Measurements from ENCODE around the gene PAFAH1B2. TPM values are rescaled to one million over a fixed set of nuclear protein-coding genes. Genes with fewer than 3 reads are reported as not detected.

PAFAH1B2 gene
- total RNA-seq, 4 donors from 2014 or later = 25.8 to 52.3 (median 35.2) TPM

DNA sequence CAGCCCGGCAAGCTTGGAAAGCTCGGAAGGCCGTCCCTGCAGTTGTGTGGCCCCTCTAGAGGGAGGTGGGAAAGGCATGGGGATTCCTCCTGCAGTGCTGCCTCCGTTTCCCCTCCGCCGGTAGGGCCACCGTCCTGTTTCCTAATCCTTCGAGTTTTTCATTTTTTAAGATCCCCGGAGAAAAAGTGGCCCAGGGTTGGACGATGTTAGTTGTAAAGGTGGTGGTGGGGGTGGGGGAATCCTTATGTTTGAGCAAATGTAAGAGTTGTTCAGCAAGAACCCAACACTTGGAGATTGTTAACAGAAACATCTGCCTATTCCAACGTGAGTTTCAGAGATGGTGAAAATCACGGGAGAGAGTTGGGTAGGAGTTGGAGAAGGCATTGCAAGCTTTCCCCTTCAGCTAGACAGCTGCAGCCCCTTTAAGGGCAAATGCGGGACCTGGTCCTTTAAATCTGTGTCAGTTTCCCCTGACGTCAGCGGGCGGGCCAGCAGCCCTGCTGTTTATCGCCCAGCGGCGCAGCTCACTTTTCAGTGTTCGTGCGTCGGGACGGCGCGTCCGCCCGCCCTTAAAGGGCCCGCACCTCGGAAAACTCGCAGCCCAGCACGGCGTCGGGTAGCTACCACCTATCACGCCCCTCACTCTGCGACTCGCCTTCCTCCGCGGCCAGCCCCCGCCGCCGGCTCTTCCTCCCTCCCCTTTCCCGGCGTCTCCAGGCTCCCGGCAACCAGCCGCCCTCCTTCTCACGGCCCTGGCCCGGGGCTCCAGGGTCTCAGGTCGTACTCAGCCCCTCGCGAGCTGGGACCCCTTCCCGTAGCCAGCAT is 34.3 kb downstream of the PAFAH1B2 start, which contains the start of gene SIDT2:
Gene SIDT2 (plus strand): TSS at position 534 of the 825 bp plus-strand sequence. CDS start 521 bp downstream, outside the sequence.
- Histone ChIP-seq H3K9me3 (no peaks in the 10 kb centered on the region), H3K36me3 (peaks cover 0 to 11% of the 10 kb centered on the region in 2 donors), H3K4me1 (peaks cover 26 to 33% of the 10 kb centered on the region in 2 donors), H3K27me3 (no peaks in the 10 kb centered on the region), H3K4me3 (peak within 1 kb of the TSS; percentile 62 to 98 (median 74)), H3K27ac (peak within 1 kb of the TSS; percentile 88 to 99 (median 89))
- DNase-seq = peak; percentile 91 to 93
- in situ Hi-C loops (cut with MboI; ENCODE audit: low sequenced_read_pairs in 4 of 4) (loop anchor here in 1 of 4 donors (5.0 kb wide), 1 partner anchor 49 kb away; no protein-coding TSS in a partner anchor), intact Hi-C loops (cut with DNase I; ENCODE audit: low total_unique reads) (loop anchor here (1.0 to 10.0 kb wide), 5 partner anchors 34 to 146 kb away; partner anchors contain the start of genes CEP164, PAFAH1B2, PCSK7 and RNF214)
- TF ChIP-seq POLR2A (IDR thresholded peaks at IDR 0.05) = peak; percentile 84 to 95
- TF ChIP-seq, protein P1, sequence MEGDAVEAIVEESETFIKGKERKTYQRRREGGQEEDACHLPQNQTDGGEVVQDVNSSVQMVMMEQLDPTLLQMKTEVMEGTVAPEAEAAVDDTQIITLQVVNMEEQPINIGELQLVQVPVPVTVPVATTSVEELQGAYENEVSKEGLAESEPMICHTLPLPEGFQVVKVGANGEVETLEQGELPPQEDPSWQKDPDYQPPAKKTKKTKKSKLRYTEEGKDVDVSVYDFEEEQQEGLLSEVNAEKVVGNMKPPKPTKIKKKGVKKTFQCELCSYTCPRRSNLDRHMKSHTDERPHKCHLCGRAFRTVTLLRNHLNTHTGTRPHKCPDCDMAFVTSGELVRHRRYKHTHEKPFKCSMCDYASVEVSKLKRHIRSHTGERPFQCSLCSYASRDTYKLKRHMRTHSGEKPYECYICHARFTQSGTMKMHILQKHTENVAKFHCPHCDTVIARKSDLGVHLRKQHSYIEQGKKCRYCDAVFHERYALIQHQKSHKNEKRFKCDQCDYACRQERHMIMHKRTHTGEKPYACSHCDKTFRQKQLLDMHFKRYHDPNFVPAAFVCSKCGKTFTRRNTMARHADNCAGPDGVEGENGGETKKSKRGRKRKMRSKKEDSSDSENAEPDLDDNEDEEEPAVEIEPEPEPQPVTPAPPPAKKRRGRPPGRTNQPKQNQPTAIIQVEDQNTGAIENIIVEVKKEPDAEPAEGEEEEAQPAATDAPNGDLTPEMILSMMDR (IDR thresholded peaks at IDR 0.05 in 4 of 5, conservative IDR thresholded peaks at IDR 0.05 in 1 of 5) = peak in 1 of 5 experiments; percentile 26
- peak; percentile 81 to 90 for ATAC-seq

DNA sequence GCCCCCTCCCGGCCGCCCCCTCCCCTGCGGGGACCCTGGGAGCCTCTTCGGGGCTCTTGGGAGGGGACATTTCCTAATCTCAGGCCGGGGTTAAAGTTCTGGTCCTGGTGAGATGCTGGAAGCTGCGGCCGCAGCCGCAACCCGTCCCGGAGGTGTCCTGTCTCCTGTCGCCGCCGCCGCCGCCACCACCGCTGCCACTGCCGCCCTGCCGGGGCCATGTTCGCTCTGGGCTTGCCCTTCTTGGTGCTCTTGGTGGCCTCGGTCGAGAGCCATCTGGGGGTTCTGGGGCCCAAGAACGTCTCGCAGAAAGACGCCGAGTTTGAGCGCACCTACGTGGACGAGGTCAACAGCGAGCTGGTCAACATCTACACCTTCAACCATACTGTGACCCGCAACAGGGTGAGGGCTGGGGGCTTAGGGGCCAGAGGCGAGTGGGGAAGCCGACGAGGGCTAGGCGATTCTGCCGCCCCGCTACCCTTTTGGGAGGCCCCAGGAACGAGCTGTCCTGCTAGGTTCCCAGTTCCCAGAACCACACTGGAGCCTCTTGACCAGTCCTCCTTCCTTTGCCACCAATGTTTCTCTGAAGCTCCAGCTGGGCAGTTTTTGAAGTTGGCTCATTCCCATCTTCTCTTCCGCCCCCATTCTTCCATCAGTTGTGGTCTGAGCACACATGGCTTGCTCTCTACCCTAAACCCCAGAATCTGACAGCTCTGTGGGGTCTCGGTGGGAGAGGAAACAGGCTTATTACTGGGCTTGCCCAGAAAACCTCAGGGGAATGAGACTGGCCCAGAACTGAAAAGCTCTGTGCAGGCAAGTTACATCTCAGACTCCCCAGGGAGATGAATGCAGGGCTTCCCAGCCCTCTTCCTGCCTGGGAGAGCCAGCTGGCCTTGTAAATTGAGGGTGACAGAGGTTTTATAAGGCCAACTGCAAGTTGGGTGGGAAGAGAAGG is 35.2 kb downstream of the PAFAH1B2 start:
- intact Hi-C loops (cut with DNase I; ENCODE audit: low total_unique reads) (loop anchor here (1.0 to 10.0 kb wide), 4 partner anchors 47 to 145 kb away; partner anchors contain the start of genes CEP164, PCSK7, RNF214 and SIK3), in situ Hi-C loops (cut with MboI; ENCODE audit: low sequenced_read_pairs in 4 of 4) (loop anchor here in 1 of 4 donors (5.0 kb wide), 1 partner anchor 48 kb away; no protein-coding TSS in a partner anchor)
- DNase-seq (no peak), ATAC-seq (peak; percentile 52 to 55)
- Histone ChIP-seq H3K27ac (peak overlapping the region; percentile 88 to 99 (median 89)), H3K27me3 (no peaks in the 10 kb centered on the region), H3K4me1 (peaks cover 26 to 28% of the 10 kb centered on the region in 2 donors), H3K9me3 (no peaks in the 10 kb centered on the region), H3K36me3 (peaks cover 0 to 18% of the 10 kb centered on the region in 2 donors), H3K4me3 (peak overlapping the region; percentile 62 to 98 (median 74))
- no peak for TF ChIP-seq POLR2A (IDR thresholded peaks at IDR 0.05)
- TF ChIP-seq, protein P1 (IDR thresholded peaks at IDR 0.05 in 4 of 5, conservative IDR thresholded peaks at IDR 0.05 in 1 of 5) = no peak

DNA sequence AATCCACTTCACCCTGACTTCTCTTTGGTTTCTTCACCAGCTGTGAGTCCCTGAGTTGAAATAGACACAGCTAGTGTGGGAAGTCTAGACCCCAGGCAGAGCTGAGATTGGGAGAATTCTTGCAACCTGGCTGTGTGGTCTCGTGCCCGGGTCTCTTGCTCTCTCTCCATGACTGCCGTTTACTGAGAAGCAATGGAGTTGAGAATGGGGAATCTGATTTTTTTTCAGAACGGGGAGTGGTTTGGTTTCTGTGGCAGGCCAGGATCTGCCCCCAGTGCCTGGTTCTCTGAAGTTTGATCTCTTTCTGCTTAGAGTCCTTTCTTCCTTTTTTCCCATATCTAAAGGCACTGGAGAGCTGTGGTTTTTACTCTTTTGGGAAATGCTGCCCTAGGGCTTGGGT is 35.9 kb downstream of the PAFAH1B2 start:
- ATAC-seq (no peak), DNase-seq (no peak)
- Histone ChIP-seq H3K36me3 (peaks cover 0 to 22% of the 10 kb centered on the region in 2 donors), H3K9me3 (no peaks in the 10 kb centered on the region), H3K4me3 (peak overlapping the region; percentile 62 to 98 (median 74)), H3K27ac (peak overlapping the region; percentile 88 to 99 (median 89)), H3K4me1 (peaks cover 26 to 28% of the 10 kb centered on the region in 2 donors), H3K27me3 (no peaks in the 10 kb centered on the region)
- no peak for TF ChIP-seq POLR2A (IDR thresholded peaks at IDR 0.05)
- TF ChIP-seq, protein P1 (IDR thresholded peaks at IDR 0.05 in 4 of 5, conservative IDR thresholded peaks at IDR 0.05 in 1 of 5) = no peak
- in situ Hi-C loops (cut with MboI; ENCODE audit: low sequenced_read_pairs in 4 of 4) (loop anchor here in 1 of 4 donors (5.0 kb wide), 1 partner anchor 47 kb away; no protein-coding TSS in a partner anchor), intact Hi-C loops (cut with DNase I; ENCODE audit: low total_unique reads) (no loop called here)
